GM23338 (cell line): ENCODE data around the gene CD53. TPM values are rescaled to one million over a fixed set of nuclear protein-coding genes. Genes with fewer than 3 reads are reported as not detected.

ENCODE experiments used
- ATAC-seq: fragments of 200-7000 bp; cut with Tn5 transposase; 3 replicates; pipeline ENCODE4 v1.9.1; 2020
- DNase-seq: peaks from one replicate; pipeline ENCODE4 v3.0.0-alpha.2; 2015; ENCODE audit warnings: low spot score
- H2AFZ ChIP-seq: fragments of 200-600 bp; sonication (generic); 2 replicates; pipeline ENCODE4 v1.8.0; 2016; ENCODE audit warnings: antibody characterized with exemption, mild to moderate bottlenecking, moderate library complexity
- H3F3A ChIP-seq: fragments of 200-600 bp; sonication (generic); replicated peaks from 2 replicates; pipeline ENCODE4 v1.8.0; 2017; ENCODE audit warnings: antibody characterized with exemption, mixed run types, low read depth
- H3K27ac ChIP-seq: fragments of 200-600 bp; sonication (generic); 2 replicates; pipeline ENCODE4 v1.6.1; 2016; ENCODE audit warnings: low read depth
- H3K27me3 ChIP-seq: fragments of 200-600 bp; sonication (generic); 2 replicates; pipeline ENCODE4 v1.8.0; 2016; ENCODE audit warnings: mild to moderate bottlenecking, mixed run types, moderate library complexity; ENCODE audit not compliant: insufficient read depth
- H3K36me3 ChIP-seq: fragments of 200-600 bp; sonication (generic); 2 replicates; pipeline ENCODE4 v1.8.0; 2016; ENCODE audit warnings: mild to moderate bottlenecking; ENCODE audit not compliant: insufficient read depth
- H3K4me1 ChIP-seq: fragments of 200-600 bp; sonication (generic); 2 replicates; pipeline ENCODE4 v1.8.0; 2016; ENCODE audit warnings: mild to moderate bottlenecking, moderate library complexity; ENCODE audit not compliant: insufficient read depth
- H3K4me2 ChIP-seq: fragments of 200-600 bp; sonication (generic); 2 replicates; pipeline ENCODE4 v1.7.1; 2017; ENCODE audit warnings: mixed run types
- H3K4me3 ChIP-seq: fragments of 200-600 bp; sonication (generic); 2 replicates; pipeline ENCODE4 v1.6.1; 2016; ENCODE audit warnings: mixed run types
- H3K79me2 ChIP-seq: fragments of 200-600 bp; sonication (generic); replicated peaks from 2 replicates; pipeline ENCODE4 v1.8.0; 2017; ENCODE audit warnings: mild to moderate bottlenecking; ENCODE audit not compliant: insufficient read depth
- H3K9me2 ChIP-seq: fragments of 200-600 bp; sonication (generic); 2 replicates; pipeline ENCODE4 v1.8.0; 2017; ENCODE audit not compliant: insufficient read depth
- H4K20me1 ChIP-seq: fragments of 200-600 bp; sonication (generic); replicated peaks from 2 replicates; pipeline ENCODE4 v1.8.0; 2017; ENCODE audit warnings: mild to moderate bottlenecking; ENCODE audit not compliant: insufficient read depth
- H3K27ac Mint-ChIP-seq: 2 replicates; pipeline ENCODE4 v1.8.0; 2020; ENCODE audit warnings: inconsistent platforms, mild to moderate bottlenecking, moderate library complexity, mixed read lengths
- H3K27me3 Mint-ChIP-seq: 3 replicates; pipeline ENCODE4 v1.8.0; 2022; ENCODE audit warnings: low read depth, mild to moderate bottlenecking, moderate library complexity, mixed read lengths, inconsistent platforms; ENCODE audit not compliant: insufficient read depth, poor library complexity
- H3K36me3 Mint-ChIP-seq: 3 replicates; pipeline ENCODE4 v1.8.0; 2021; ENCODE audit warnings: low read depth, mild to moderate bottlenecking, inconsistent platforms, moderate library complexity, mixed read lengths
- H3K4me1 Mint-ChIP-seq: 3 replicates; pipeline ENCODE4 v1.8.0; 2020; ENCODE audit warnings: mild to moderate bottlenecking, inconsistent platforms, mixed read lengths
- H3K4me3 Mint-ChIP-seq: 3 replicates; pipeline ENCODE4 v1.8.0; 2021; ENCODE audit warnings: moderate library complexity, mild to moderate bottlenecking, inconsistent platforms, mixed read lengths
- H3K9me3 Mint-ChIP-seq: 3 replicates; pipeline ENCODE4 v1.8.0; 2020; ENCODE audit warnings: moderate library complexity, mild to moderate bottlenecking, inconsistent platforms, mixed read lengths
- EZH2phosphoT487 ChIP-seq: fragments of 200-600 bp; sonication (generic); IDR thresholded peaks from one replicate; pipeline ENCODE4 v1.8.1; 2018; ENCODE audit warnings: antibody characterized with exemption; ENCODE audit not compliant: unreplicated experiment
- REST ChIP-seq: IDR thresholded peaks from one replicate; pipeline ENCODE4 v1.6.1; 2018; ENCODE audit warnings: antibody characterized with exemption; ENCODE audit not compliant: unreplicated experiment
- ZNF114 ChIP-seq: fragments of 250-450 bp; sonication (Bioruptor Pico); IDR thresholded peaks from 2 replicates; pipeline ENCODE4 v1.5.0; 2020; ENCODE audit warnings: mild to moderate bottlenecking, moderate library complexity
- ZNF331 ChIP-seq: fragments of 250-450 bp; sonication (Bioruptor Pico); IDR thresholded peaks from 2 replicates; pipeline ENCODE4 v1.5.0; 2020; ENCODE audit warnings: low read depth, mild to moderate bottlenecking, moderate library complexity
- ZNF462 ChIP-seq: fragments of 250-450 bp; sonication (Bioruptor Pico); IDR thresholded peaks from 2 replicates; pipeline ENCODE4 v1.5.0; 2020; ENCODE audit warnings: mild to moderate bottlenecking, moderate library complexity
- polyA plus RNA-seq: library from polyadenylated mRNA; unstranded; fragments of >200 nt; fragmentation: Nextera tagmentation; extraction: Ambion mirVana; gene quantifications from 2 replicates; pipeline ENCODE4 v1.2.1, GENCODE V29; 2016
- total RNA-seq: library from RNA; depleted of rRNA; stranded (reverse); fragments of >200 nt; shearing (Covaris generic); gene quantifications from 2 replicates; pipeline ENCODE4 v1.2.3, GENCODE V29; 2014

Gene CD53
- total and polyA plus RNA-seq, 2 experiments from 2014 or later = 0.28 to 0.70 TPM

GRCh38 chr1:110921953-110922352, 49.0 kb downstream of the CD53 start:
- Histone ChIP-seq H3K9me2 (peaks cover 5% of the 10 kb centered on the region; the same call in 1 of the 2 replicates), H2AFZ (no peak overlapping the region), H3K36me3 (no peaks in the 10 kb centered on the region), H4K20me1 (no peaks in the 10 kb centered on the region), H3K4me1 (no peaks in the 10 kb centered on the region), H3K4me3 (no peak overlapping the region), H3K4me2 (no peak overlapping the region), H3K27ac (no peak overlapping the region), H3K79me2 (no peaks in the 10 kb centered on the region), H3K27me3 (no peaks in the 10 kb centered on the region), H3F3A (no peaks in the 10 kb centered on the region)
- no peak overlapping the region for H3K27ac Mint-ChIP-seq
- ATAC-seq = no peak
- H3K9me3 Mint-ChIP-seq = peaks cover 3% of the 10 kb centered on the region; the same call in 2 of the 3 replicates
- peaks cover 16% of the 10 kb centered on the region; the same call in 2 of the 3 replicates for H3K36me3 Mint-ChIP-seq
- H3K4me1 Mint-ChIP-seq = peaks cover 4% of the 10 kb centered on the region; the same call in 2 of the 3 replicates
- H3K27me3 Mint-ChIP-seq = no peaks in the 10 kb centered on the region
- H3K4me3 Mint-ChIP-seq = no peak overlapping the region
- TF ChIP-seq ZNF331 (CRISPR knock-in tag) (no peak), EZH2phosphoT487 (no peak), ZNF462 (CRISPR knock-in tag) (no peak), ZNF114 (CRISPR knock-in tag) (no peak), REST (no peak)
- DNase-seq = no peak
